HCT116 (cell line): Measurements from ENCODE around the gene NUAK2. TPM values are rescaled to one million over a fixed set of nuclear protein-coding genes. Genes with fewer than 3 reads are reported as not detected.

Experiments used
- ATAC-seq: fragments of 200-7000 bp; cut with Tn5 transposase; 2 replicates; pipeline ENCODE4 v1.9.1; 2020; ENCODE audit warnings: mild to moderate bottlenecking, moderate library complexity
- BruUV-seq: library from RNA; stranded (reverse); fragments of 400-500 nt; replicated peaks from 2 replicates; lab custom pipeline; 2021; lab: Mats Ljungman, UMichigan
- CTCF ChIA-PET: fragments of 300-600 bp; sonication (Branson Sonifier 250); formaldehyde crosslinking; loops from one replicate; lab custom pipeline; 2021; ENCODE audit warnings: antibody characterized with exemption; lab: Charles Lee
- POLR2A ChIA-PET: fragments of 300-600, 350-600 bp; sonication (Branson Sonifier 250); formaldehyde crosslinking; loops from one replicate; lab custom pipeline; 2021; ENCODE audit warnings: antibody characterized with exemption; lab: Charles Lee
- RAD21 ChIA-PET, 2 experiments: fragments of 300-600 bp; sonication (Branson Sonifier 250); formaldehyde crosslinking; loops; one replicate each; lab custom pipeline; 2023; ENCODE audit warnings: low total read pairs in 2 of 2; ENCODE audit not compliant: uncharacterized antibody in 2 of 2, unreplicated experiment in 2 of 2, low non-redundant PET in 1 of 2; lab: Charles Lee
- DNase-seq: peaks from one replicate; pipeline ENCODE4 v3.0.0-alpha.2; 2010; ENCODE audit warnings: low read depth, low spot score
- H2AFZ ChIP-seq: fragments of 200-600 bp; shearing (Covaris generic), sonication (generic); 2 replicates; pipeline ENCODE4 v1.6.1; 2017; ENCODE audit warnings: low read depth, mixed run types, mixed read lengths, antibody characterized with exemption, low read length; ENCODE audit not compliant: poor library complexity, severe bottlenecking
- H3K27ac ChIP-seq: 2 replicates; pipeline ENCODE4 v1.5.1; 2012; ENCODE audit warnings: low read depth, low read length
- H3K27me3 ChIP-seq: fragments of 200-600 bp; sonication (generic); 2 replicates; pipeline ENCODE4 v1.6.1; 2016; ENCODE audit warnings: mixed run types, low read length, mixed read lengths; ENCODE audit not compliant: insufficient read depth
- H3K36me3 ChIP-seq, 2 experiments: fragments of 200-500 bp in 1 of 2; fragments of 200-600 bp in 1 of 2; sonication (Bioruptor generic) in 1 of 2; sonication (generic) in 1 of 2; 2 replicates each; pipeline versions ENCODE4 v1.5.1 to v1.6.1; 2014 to 2016; ENCODE audit warnings: low read length in 2 of 2, inconsistent platforms in 1 of 2, mixed read lengths in 1 of 2, mixed run types in 1 of 2; ENCODE audit not compliant: insufficient read depth in 2 of 2, control insufficient read depth in 1 of 2
- H3K4me1 ChIP-seq, 2 experiments: fragments of 200-600 bp in 1 of 2; sonication (generic) in 1 of 2; 2 replicates each; pipeline versions ENCODE4 v1.5.1 to v1.6.1; 2012 to 2017; ENCODE audit warnings: low read length in 2 of 2, inconsistent platforms in 1 of 2, mild to moderate bottlenecking in 1 of 2, mixed read lengths in 1 of 2, mixed run types in 1 of 2, moderate library complexity in 1 of 2; ENCODE audit not compliant: insufficient read depth in 2 of 2, control insufficient read depth in 1 of 2
- H3K4me2 ChIP-seq: fragments of 200-600 bp; sonication (generic); 2 replicates; pipeline ENCODE4 v1.6.1; 2017; ENCODE audit warnings: mixed run types, low read length, mixed read lengths
- H3K4me3 ChIP-seq, 2 experiments: fragments of 200-600 bp in 1 of 2; sonication (generic) in 1 of 2; replicated peaks in 1 of 2; 2 replicates each; pipeline ENCODE4 v1.5.1; 2011 to 2016; ENCODE audit warnings: low read length in 2 of 2, control low read depth in 1 of 2, low read depth in 1 of 2, mild to moderate bottlenecking in 1 of 2, mixed read lengths in 1 of 2, mixed run types in 1 of 2
- H3K79me2 ChIP-seq: fragments of 200-600 bp; sonication (generic); 2 replicates; pipeline ENCODE4 v1.6.1; 2017; ENCODE audit warnings: mild to moderate bottlenecking, mixed run types, low read length, moderate library complexity, mixed read lengths; ENCODE audit not compliant: insufficient read depth
- H3K9ac ChIP-seq: fragments of 200-600 bp; sonication (generic); 2 replicates; pipeline ENCODE4 v1.6.1; 2016; ENCODE audit warnings: low read length, mixed read lengths
- H3K9me2 ChIP-seq: fragments of 200-600 bp; sonication (generic), shearing (Covaris generic); 2 replicates; pipeline ENCODE4 v1.6.1; 2017; ENCODE audit warnings: mixed run types, mild to moderate bottlenecking, moderate library complexity; ENCODE audit not compliant: insufficient read depth
- H3K9me3 ChIP-seq, 2 experiments: fragments of 200-500 bp in 1 of 2; fragments of 200-600 bp in 1 of 2; sonication (Bioruptor generic) in 1 of 2; sonication (generic) in 1 of 2; 2 replicates each; pipeline ENCODE4 v1.6.1; 2014 to 2017; ENCODE audit warnings: low read length in 2 of 2, mixed read lengths in 2 of 2, inconsistent platforms in 1 of 2, low read depth in 1 of 2, mild to moderate bottlenecking in 1 of 2, mixed run types in 1 of 2, moderate library complexity in 1 of 2; ENCODE audit not compliant: control insufficient read depth in 1 of 2, insufficient read depth in 1 of 2
- H4K20me1 ChIP-seq: fragments of 200-600 bp; sonication (generic), shearing (Covaris generic); 2 replicates; pipeline ENCODE4 v1.6.1; 2017; ENCODE audit warnings: mixed run types, mild to moderate bottlenecking, moderate library complexity; ENCODE audit not compliant: insufficient read depth
- RAD21 ChIP-seq: IDR thresholded peaks from 2 replicates; pipeline ENCODE4 v1.6.1; 2012; ENCODE audit warnings: low read depth, mild to moderate bottlenecking
- YY1 ChIP-seq: IDR thresholded peaks from 2 replicates; pipeline ENCODE4 v1.6.1; 2011; ENCODE audit warnings: low read length, low read depth, moderate library complexity, mild to moderate bottlenecking; ENCODE audit not compliant: insufficient replicate concordance; ENCODE audit errors: extremely low read depth
- ZFX ChIP-seq: fragments of 450-650 bp; IDR thresholded peaks from 2 replicates; pipeline ENCODE4 v1.6.1; 2017
- intact Hi-C: fragments of 100-400 bp; cut with micrococcal nuclease; formaldehyde crosslinking; loops from 2 replicates; pipeline ENCODE4 v1.10.0; 2022
- total RNA-seq: library from RNA; stranded (reverse); gene quantifications from one replicate; pipeline ENCODE4 v1.2.1, GENCODE V29; 2021; ENCODE audit not compliant: unreplicated experiment
- TF ChIP-seq, protein P1 (sequence below), 3 experiments: fragments of 200-600 bp in 1 of 3; sonication (generic) in 1 of 3; IDR thresholded peaks in 2 of 3; conservative IDR thresholded peaks in 1 of 3; 2 replicates each; pipeline ENCODE4 v1.5.1; 2012 to 2017; ENCODE audit warnings: low read depth in 2 of 3, low read length in 2 of 3, antibody characterized with exemption in 1 of 3, borderline replicate concordance in 1 of 3, control low read depth in 1 of 3, mild to moderate bottlenecking in 1 of 3, mixed read lengths in 1 of 3, mixed run types in 1 of 3, moderate library complexity in 1 of 3; ENCODE audit not compliant: insufficient read depth in 1 of 3
- TF ChIP-seq, protein P2 (sequence below): IDR thresholded peaks from 2 replicates; pipeline ENCODE4 v1.6.1; 2012

Gene NUAK2
- total RNA-seq, 1 experiment from 2014 or later, result 3.0 TPM

- Histone ChIP-seq H3K36me3 (no peaks in the 10 kb centered on the region), H3K9ac (no peak overlapping the region), H3K9me3 (no peaks in the 10 kb centered on the region), H3K4me3 (no peak overlapping the region), H3K4me1 (peaks cover 2 to 23% of the 10 kb centered on the region in 2 experiments; a peak in 3 of 4 replicates), H3K4me2 (no peak overlapping the region), H3K9me2 (no peaks in the 10 kb centered on the region), H3K79me2 (no peaks in the 10 kb centered on the region), H4K20me1 (no peaks in the 10 kb centered on the region), H3K27ac (no peak overlapping the region), H2AFZ (no peak overlapping the region), H3K27me3 (no peaks in the 10 kb centered on the region)
- no TSS peak for BruUV-seq
- peak; percentile 80 for ATAC-seq
- TF ChIP-seq, protein P1, sequence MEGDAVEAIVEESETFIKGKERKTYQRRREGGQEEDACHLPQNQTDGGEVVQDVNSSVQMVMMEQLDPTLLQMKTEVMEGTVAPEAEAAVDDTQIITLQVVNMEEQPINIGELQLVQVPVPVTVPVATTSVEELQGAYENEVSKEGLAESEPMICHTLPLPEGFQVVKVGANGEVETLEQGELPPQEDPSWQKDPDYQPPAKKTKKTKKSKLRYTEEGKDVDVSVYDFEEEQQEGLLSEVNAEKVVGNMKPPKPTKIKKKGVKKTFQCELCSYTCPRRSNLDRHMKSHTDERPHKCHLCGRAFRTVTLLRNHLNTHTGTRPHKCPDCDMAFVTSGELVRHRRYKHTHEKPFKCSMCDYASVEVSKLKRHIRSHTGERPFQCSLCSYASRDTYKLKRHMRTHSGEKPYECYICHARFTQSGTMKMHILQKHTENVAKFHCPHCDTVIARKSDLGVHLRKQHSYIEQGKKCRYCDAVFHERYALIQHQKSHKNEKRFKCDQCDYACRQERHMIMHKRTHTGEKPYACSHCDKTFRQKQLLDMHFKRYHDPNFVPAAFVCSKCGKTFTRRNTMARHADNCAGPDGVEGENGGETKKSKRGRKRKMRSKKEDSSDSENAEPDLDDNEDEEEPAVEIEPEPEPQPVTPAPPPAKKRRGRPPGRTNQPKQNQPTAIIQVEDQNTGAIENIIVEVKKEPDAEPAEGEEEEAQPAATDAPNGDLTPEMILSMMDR (IDR thresholded peaks at IDR 0.05 in 2 of 3, conservative IDR thresholded peaks at IDR 0.05 in 1 of 3; ENCODE audit: borderline replicate concordance in 1 of 3, insufficient read depth in 1 of 3, low read depth in 2 of 3, low read length in 2 of 3), result peak; percentile 75 to 86 (median 84)
- TF ChIP-seq YY1, result no peak
- peak; percentile 74 for TF ChIP-seq RAD21
- no peak for TF ChIP-seq ZFX
- TF ChIP-seq, protein P2, sequence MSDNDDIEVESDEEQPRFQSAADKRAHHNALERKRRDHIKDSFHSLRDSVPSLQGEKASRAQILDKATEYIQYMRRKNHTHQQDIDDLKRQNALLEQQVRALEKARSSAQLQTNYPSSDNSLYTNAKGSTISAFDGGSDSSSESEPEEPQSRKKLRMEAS, result no peak
- DNase-seq, result peak; percentile 54
- intact Hi-C loops, result loop anchor here (1.0 kb wide), 2 partner anchors 131 to 170 kb away; no protein-coding TSS in a partner anchor
- ChIA-PET POLR2A (interaction anchor here (0.6 to 0.9 kb wide), 2 partner anchors 55 to 131 kb away, joined by 3 read pairs; no protein-coding TSS in a partner anchor), CTCF (interaction anchor here (0.6 to 3.1 kb wide), 31 partner anchors 8 to 303 kb away, joined by 3 to 49 read pairs (median 5); partner anchors contain the start of gene TMCC2), RAD21 (interaction anchor here (0.6 to 2.0 kb wide), 8 partner anchors 81 to 192 kb away, joined by 3 to 11 read pairs (median 4); no protein-coding TSS in a partner anchor)
These were observed 32.9 kb upstream of the NUAK2 start for GRCh38 chr1:205354259-205355074.
